Heart right ventricle (tissue), 16 donors: ENCODE results near the gene MARCHF9. TPM values are rescaled to one million over a fixed set of nuclear protein-coding genes. Genes with fewer than 3 reads are reported as not detected.

Experiments used
- ATAC-seq, 8 donors: fragments of 200-7000 bp; cut with Tn5 transposase; one replicate each; pipeline ENCODE4 v1.9.1; 2020; ENCODE audit warnings: mild to moderate bottlenecking in 8 of 8, moderate library complexity in 8 of 8, moderate number of reproducible peaks in 1 of 8
- DNase-seq, 2 donors: peaks; one replicate each; pipeline ENCODE4 v3.0.0-alpha.2; 2020
- H3K27ac ChIP-seq, 10 donors: fragments of 200-600 bp; sonication (generic) in 2 of 10; one replicate each; pipeline versions ENCODE4 v1.5.0 to v1.8.0; 2020 to 2022; ENCODE audit warnings: mild to moderate bottlenecking in 3 of 10
- H3K27me3 ChIP-seq, 7 donors: fragments of 200-600 bp; one replicate each; pipeline ENCODE4 v1.8.0; 2021 to 2022; ENCODE audit warnings: mild to moderate bottlenecking in 2 of 7
- H3K36me3 ChIP-seq, 9 donors: fragments of 200-600 bp; sonication (generic) in 1 of 9; one replicate each; pipeline versions ENCODE4 v1.5.0 to v1.8.0; 2020 to 2022; ENCODE audit warnings: mild to moderate bottlenecking in 2 of 9
- H3K4me1 ChIP-seq, 9 donors: fragments of 200-600 bp; sonication (generic) in 1 of 9; one replicate each; pipeline versions ENCODE4 v1.5.0 to v1.8.0; 2020 to 2022; ENCODE audit warnings: mild to moderate bottlenecking in 4 of 9
- H3K4me3 ChIP-seq, 10 donors: fragments of 200-600 bp; sonication (generic) in 2 of 10; one replicate each; pipeline versions ENCODE4 v1.5.0 to v1.8.0; 2020 to 2022; ENCODE audit warnings: mild to moderate bottlenecking in 7 of 10, moderate library complexity in 2 of 10
- H3K9me3 ChIP-seq, 11 donors: fragments of 200-600 bp in 10 of 11; sonication (generic) in 2 of 11; one replicate each; pipeline versions ENCODE4 v1.5.0 to v1.8.0; 2013 to 2022; ENCODE audit warnings: mild to moderate bottlenecking in 2 of 11, control low read depth in 1 of 11, moderate library complexity in 1 of 11
- CTCF ChIP-seq, 9 donors: fragments of 200-600 bp; sonication (generic) in 2 of 9; IDR thresholded peaks; one replicate each; pipeline versions ENCODE4 v1.5.0 to v1.8.0; 2021 to 2022; ENCODE audit warnings: antibody characterized with exemption in 9 of 9, mild to moderate bottlenecking in 5 of 9, moderate library complexity in 1 of 9
- WGBS, 2 donors: extraction: QIAGEN DNeasy Blood & Tissue Kit; methylation state at CpG; one replicate each; pipeline ENCODE4 v1.1.7; 2013; ENCODE audit warnings: inconsistent platforms in 1 of 2; 5-methylcytosine and 5-hydroxymethylcytosine counted together
- intact Hi-C, 10 donors: fragments of 100-400 bp; cut with DNase I; formaldehyde crosslinking; loops; one replicate each; pipeline versions ENCODE4 v1.11.1 to v1.14.2; 2022
- polyA plus RNA-seq, 2 donors: library from polyadenylated mRNA; stranded (reverse); fragments of 200-250 nt; gene quantifications; one replicate each; pipeline ENCODE4 v1.2.3, GENCODE V29; 2013
- total RNA-seq, 10 donors: library from RNA; stranded (reverse); fragmentation: NEBNext Ultra II Directional in 3 of 10; extraction: Animal tissue kit (Norgen Biotek cat#: 25700) in 3 of 10; gene quantifications; one replicate each; pipeline versions ENCODE4 v1.2.1 to v1.2.4, GENCODE V29; 2021 to 2023
- donor health status: Arrhythmogenic right ventricular cardiomyopathy.
- donor health status: ischemic (EF 13 %, LVEDD 7.1; RV severe dilation, severe dysfunction).
- donor health status: healthy with polysubstance abuse.
- donor health status: DM: no; HTN: yes; CAD: no.
- donor health status: DM: no; HTN: no; CAD: no.
- donor health status: ischemic (EF 25% LVEDD 6.9; RV normal size, moderate dysfunction).
- donor health status: ischemic (EF 25% LVEDD 5.7; RV mildly dilated, moderate dysfunction).
- donor health status: healthy.
- donor health status: DM: yes; HTN: yes; CAD: no.
- donor health status: Ischemic cardiomyopathy.
- donor health status: ischemic (EF 35%, LVEDD 5.7; RV mildly dilated, moderate dysfunction).
- donor health status: nonischemic (EF 11% LVEDD 7.7; RV severe dilation, severe dysfunction).
- donor health status: DM: yes; HTN: yes; CAD: no.
- donor health status: PGD.
- donor health status: ischemic (EF 29% LVEDD 5.4; RV normal size, mild dysfunction).
- donor health status: nonischemic (EF 23%, LVEDD 6.1; RV moderate dilation, normal function).

MARCHF9 gene
- total and polyA plus RNA-seq, 12 donors, result 11.2 to 20.7 (median 13.7) TPM

- H3K27me3 ChIP-seq, result peaks cover 7 to 44% (median 42%) of the 10 kb centered on the region in 7 donors
- ATAC-seq, result no peak
- no peak overlapping the region for H3K27ac ChIP-seq
- no peak overlapping the region for H3K4me3 ChIP-seq
- H3K9me3 ChIP-seq, result no peaks in the 10 kb centered on the region
- intact Hi-C loops, result no loop called here
- peaks cover 11 to 31% (median 23%) of the 10 kb centered on the region in 9 donors for H3K4me1 ChIP-seq
- WGBS, 2 donors, result 91 to 92% methylated on average over 4 of the region's 4 CpGs
- H3K36me3 ChIP-seq, result peaks cover 0 to 23% (median 8%) of the 10 kb centered on the region in 9 donors
- TF ChIP-seq CTCF (IDR thresholded peaks at IDR 0.05), result no peak
- DNase-seq, result no peak
These were observed 6.6 kb downstream of the MARCHF9 start for GRCh38 chr12:57761391-57761998.

GRCh38 chr12:57762463-57762862, 7.6 kb downstream of the MARCHF9 start:
- WGBS, 2 donors, result 93 to 94% methylated on average over 2 of the region's 2 CpGs
- H3K27ac ChIP-seq, result no peak overlapping the region
- intact Hi-C loops, result no loop called here
- H3K27me3 ChIP-seq, result peaks cover 7 to 52% (median 45%) of the 10 kb centered on the region in 7 donors
- no peak for ATAC-seq
- no peaks in the 10 kb centered on the region for H3K9me3 ChIP-seq
- H3K4me1 ChIP-seq, result peaks cover 15 to 33% (median 26%) of the 10 kb centered on the region in 9 donors
- no peak overlapping the region for H3K4me3 ChIP-seq
- TF ChIP-seq CTCF (IDR thresholded peaks at IDR 0.05), result no peak
- H3K36me3 ChIP-seq, result peaks cover 0 to 20% (median 8%) of the 10 kb centered on the region in 9 donors
- DNase-seq, result no peak

- no peak for TF ChIP-seq CTCF (IDR thresholded peaks at IDR 0.05)
- Histone ChIP-seq H3K4me3 (no peak overlapping the region), H3K4me1 (peaks cover 15 to 33% (median 26%) of the 10 kb centered on the region in 9 donors), H3K36me3 (peaks cover 0 to 15% (median 2%) of the 10 kb centered on the region in 9 donors), H3K27me3 (peaks cover 7 to 56% (median 45%) of the 10 kb centered on the region in 7 donors), H3K9me3 (no peaks in the 10 kb centered on the region), H3K27ac (no peak overlapping the region)
- ATAC-seq, result no peak
- intact Hi-C loops, result no loop called here
- no peak for DNase-seq
- WGBS, 2 donors, result 67 to 75% methylated on average over 6 of the region's 6 CpGs
These were observed 9.2 kb downstream of the MARCHF9 start for GRCh38 chr12:57763881-57764661.

- peaks cover 7 to 56% (median 45%) of the 10 kb centered on the region in 7 donors for H3K27me3 ChIP-seq
- no peak overlapping the region for H3K27ac ChIP-seq
- H3K4me1 ChIP-seq, result peaks cover 15 to 33% (median 26%) of the 10 kb centered on the region in 9 donors
- DNase-seq (no peak), ATAC-seq (peak in 1 of 8 donors; percentile 4)
- H3K36me3 ChIP-seq, result peaks cover 0 to 16% (median 0%) of the 10 kb centered on the region in 9 donors
- no peaks in the 10 kb centered on the region for H3K9me3 ChIP-seq
- TF ChIP-seq CTCF (IDR thresholded peaks at IDR 0.05), result no peak
- intact Hi-C loops, result no loop called here
- 14 to 18% methylated on average over 17 of the region's 17 CpGs for WGBS, 2 donors
- H3K4me3 ChIP-seq, result peak overlapping the region in 8 of 10 donors; percentile 27 to 57 (median 46)
These were observed 9.7 kb downstream of the MARCHF9 start for GRCh38 chr12:57764662-57765002.
